ENCODE data around the gene WDR90.

GRCh38 chr16:600781-601180 lies 48.4 kb upstream of the WDR90 start:
- no peak for TF ChIP-seq CTCF (IDR thresholded peaks at IDR 0.05; ENCODE audit: low read depth, low read length, poor library complexity, severe bottlenecking)
- no peak for TF ChIP-seq EZH2phosphoT487 (IDR thresholded peaks at IDR 0.05; ENCODE audit: borderline replicate concordance, low read length)
